Measurements from ENCODE around the gene CDHR4.
"Not testable (repeated sequence)": the region's sequence is repeated elsewhere in the genome, so short reads cannot be mapped to it uniquely, and the experiment has no call there.

CDHR4 gene

GRCh38 chr3:49759226-49759625 is 40.4 kb downstream of the CDHR4 start:
- H3K4me1 ChIP-seq (ENCODE audit: control insufficient read depth, insufficient read depth, low read length), result no peaks in the 10 kb centered on the region
- no peak overlapping the region for H3K27ac ChIP-seq (ENCODE audit: insufficient read depth, low read depth, low read length, poor library complexity, severe bottlenecking)
- H3K36me3 ChIP-seq (ENCODE audit: control insufficient read depth, insufficient read depth, low read length), result no peaks in the 10 kb centered on the region
- WGBS, 2 experiments, result 83 to 100% methylated on average over 1 of the region's 1 CpG
- H3K9me3 ChIP-seq (ENCODE audit: control insufficient read depth, low read length), result no peaks in the 10 kb centered on the region
- H3K4me3 ChIP-seq (ENCODE audit: insufficient read depth, low read depth, low read length), result no peak overlapping the region
- no peaks in the 10 kb centered on the region for H3K27me3 ChIP-seq (ENCODE audit: control insufficient read depth, insufficient read depth, low read length, poor library complexity, severe bottlenecking)

DNA sequence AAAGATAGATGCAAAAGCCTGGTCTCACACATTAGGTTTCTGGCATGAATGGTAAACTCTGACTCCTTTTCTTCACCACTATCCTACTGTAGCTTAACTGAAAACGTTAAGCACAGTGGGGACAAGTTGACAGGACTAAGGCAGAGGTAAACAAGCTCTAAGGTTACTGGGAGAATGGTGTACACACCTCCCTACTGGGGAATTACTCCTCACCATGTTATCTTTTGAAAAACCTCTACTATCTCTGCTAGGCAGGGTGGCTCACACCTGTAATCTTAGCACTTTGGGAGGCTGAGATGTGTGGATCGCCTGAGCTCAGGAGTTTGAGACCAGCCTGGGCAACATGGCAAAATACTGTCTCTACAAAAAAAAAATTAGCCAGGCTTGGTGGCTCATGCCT is 42.5 kb downstream of the CDHR4 start:
- WGBS, 2 experiments, result 75 to 92% methylated on average over 2 of the region's 2 CpGs
- Histone ChIP-seq H3K27ac (ENCODE audit: insufficient read depth, low read depth, low read length, poor library complexity, severe bottlenecking) (no peak overlapping the region), H3K27me3 (ENCODE audit: control insufficient read depth, insufficient read depth, low read length, poor library complexity, severe bottlenecking) (no peaks in the 10 kb centered on the region), H3K9me3 (ENCODE audit: control insufficient read depth, low read length) (no peaks in the 10 kb centered on the region), H3K4me3 (ENCODE audit: insufficient read depth, low read depth, low read length) (no peak overlapping the region), H3K4me1 (ENCODE audit: control insufficient read depth, insufficient read depth, low read length) (no peaks in the 10 kb centered on the region), H3K36me3 (ENCODE audit: control insufficient read depth, insufficient read depth, low read length) (no peaks in the 10 kb centered on the region)

DNA sequence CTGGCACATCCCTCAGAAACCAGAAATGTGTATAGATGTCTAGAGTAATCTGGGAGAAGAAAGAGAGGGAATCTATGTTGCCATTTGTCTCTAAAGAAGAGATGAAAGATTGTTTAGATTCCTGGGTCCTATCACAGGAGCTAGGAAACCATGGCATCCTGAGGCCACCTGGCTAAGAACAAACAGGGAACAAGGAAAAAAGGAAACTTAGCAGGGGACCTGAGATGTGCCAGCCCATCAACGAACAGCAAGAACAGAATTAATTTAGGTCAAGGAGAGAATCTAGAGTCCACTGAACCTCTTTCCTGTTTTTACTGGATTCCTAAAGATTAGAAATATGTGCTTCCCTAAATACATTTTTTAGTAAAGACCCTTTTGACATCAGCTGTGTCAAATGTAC is 43.6 kb downstream of the CDHR4 start:
- no peaks in the 10 kb centered on the region for H3K27me3 ChIP-seq (ENCODE audit: control insufficient read depth, insufficient read depth, low read length, poor library complexity, severe bottlenecking)
- WGBS, 2 experiments, result 65 to 68% methylated on average over 1 of the region's 1 CpG
- H3K9me3 ChIP-seq (ENCODE audit: control insufficient read depth, low read length), result no peaks in the 10 kb centered on the region
- H3K36me3 ChIP-seq (ENCODE audit: control insufficient read depth, insufficient read depth, low read length), result no peaks in the 10 kb centered on the region
- no peak overlapping the region for H3K4me3 ChIP-seq (ENCODE audit: insufficient read depth, low read depth, low read length)
- H3K4me1 ChIP-seq (ENCODE audit: control insufficient read depth, insufficient read depth, low read length), result no peaks in the 10 kb centered on the region
- H3K27ac ChIP-seq (ENCODE audit: insufficient read depth, low read depth, low read length, poor library complexity, severe bottlenecking), result no peak overlapping the region

GRCh38 chr3:49754536-49754935 is 45.1 kb downstream of the CDHR4 start:
- H3K36me3 ChIP-seq (ENCODE audit: control insufficient read depth, insufficient read depth, low read length), result no peaks in the 10 kb centered on the region
- H3K27me3 ChIP-seq (ENCODE audit: control insufficient read depth, insufficient read depth, low read length, poor library complexity, severe bottlenecking), result no peaks in the 10 kb centered on the region
- no peaks in the 10 kb centered on the region for H3K9me3 ChIP-seq (ENCODE audit: control insufficient read depth, low read length)
- 96 to 100% methylated on average over 1 of the region's 1 CpG for WGBS, 2 experiments
- no peak overlapping the region for H3K4me3 ChIP-seq (ENCODE audit: insufficient read depth, low read depth, low read length)
- H3K27ac ChIP-seq (ENCODE audit: insufficient read depth, low read depth, low read length, poor library complexity, severe bottlenecking), result no peak overlapping the region
- no peaks in the 10 kb centered on the region for H3K4me1 ChIP-seq (ENCODE audit: control insufficient read depth, insufficient read depth, low read length)

DNA sequence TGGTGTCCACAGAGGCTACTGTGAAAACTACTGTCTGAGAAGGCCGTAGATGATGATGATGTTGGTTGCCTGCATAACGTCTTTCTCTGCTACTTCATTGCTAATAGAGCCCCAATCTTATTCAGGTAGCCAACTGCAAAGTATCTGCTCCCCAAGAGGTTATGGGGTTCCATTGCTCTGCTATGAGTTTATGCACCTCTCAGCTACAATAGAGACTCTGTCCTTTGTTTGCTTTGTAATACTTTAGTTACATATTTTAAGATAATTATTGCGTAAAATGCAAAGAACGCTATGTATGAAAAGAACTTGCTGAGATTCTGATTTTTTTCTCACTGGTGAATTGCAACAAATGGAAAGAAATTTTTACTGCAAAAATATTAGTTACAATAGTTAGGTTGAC is 48.2 kb downstream of the CDHR4 start:
- no peak overlapping the region for H3K4me3 ChIP-seq (ENCODE audit: insufficient read depth, low read depth, low read length)
- H3K27ac ChIP-seq (ENCODE audit: insufficient read depth, low read depth, low read length, poor library complexity, severe bottlenecking), result no peak overlapping the region
- H3K36me3 ChIP-seq (ENCODE audit: control insufficient read depth, insufficient read depth, low read length), result no peaks in the 10 kb centered on the region
- 93 to 97% methylated on average over 4 of the region's 4 CpGs for WGBS, 2 experiments
- H3K27me3 ChIP-seq (ENCODE audit: control insufficient read depth, insufficient read depth, low read length, poor library complexity, severe bottlenecking), result no peaks in the 10 kb centered on the region
- H3K9me3 ChIP-seq (ENCODE audit: control insufficient read depth, low read length), result no peaks in the 10 kb centered on the region
- no peaks in the 10 kb centered on the region for H3K4me1 ChIP-seq (ENCODE audit: control insufficient read depth, insufficient read depth, low read length)

- 97 to 98% methylated on average over 4 of the region's 4 CpGs for WGBS, 2 experiments
Measured at GRCh38 chr3:49750056-49750455, 49.6 kb downstream of the CDHR4 start.

GRCh38 chr3:49748874-49749273 is 50.8 kb downstream of the CDHR4 start:
- H3K9me3 ChIP-seq (ENCODE audit: control insufficient read depth, low read length); H3K36me3 ChIP-seq (ENCODE audit: control insufficient read depth, insufficient read depth, low read length); H3K27me3 ChIP-seq (ENCODE audit: control insufficient read depth, insufficient read depth, low read length, poor library complexity, severe bottlenecking); H3K4me3 ChIP-seq (ENCODE audit: insufficient read depth, low read depth, low read length); H3K27ac ChIP-seq (ENCODE audit: insufficient read depth, low read depth, low read length, poor library complexity, severe bottlenecking); H3K4me1 ChIP-seq (ENCODE audit: control insufficient read depth, insufficient read depth, low read length): not testable (repeated sequence)
- 90 to 91% methylated on average over 5 of the region's 5 CpGs for WGBS, 2 experiments

More at GRCh38 chr3:49750056-49750455, 49.6 kb downstream of the CDHR4 start:
- no peaks in the 10 kb centered on the region for H3K4me1 ChIP-seq (ENCODE audit: control insufficient read depth, insufficient read depth, low read length)
- no peaks in the 10 kb centered on the region for H3K9me3 ChIP-seq (ENCODE audit: control insufficient read depth, low read length)
- H3K27me3 ChIP-seq (ENCODE audit: control insufficient read depth, insufficient read depth, low read length, poor library complexity, severe bottlenecking), result no peaks in the 10 kb centered on the region
- H3K27ac ChIP-seq (ENCODE audit: insufficient read depth, low read depth, low read length, poor library complexity, severe bottlenecking), result no peak overlapping the region
- no peak overlapping the region for H3K4me3 ChIP-seq (ENCODE audit: insufficient read depth, low read depth, low read length)
- no peaks in the 10 kb centered on the region for H3K36me3 ChIP-seq (ENCODE audit: control insufficient read depth, insufficient read depth, low read length)

GRCh38 chr3:49747792-49748480 is 51.7 kb downstream of the CDHR4 start:
- Histone ChIP-seq H3K27ac (ENCODE audit: insufficient read depth, low read depth, low read length, poor library complexity, severe bottlenecking) (peak overlapping the region; percentile 54), H3K36me3 (ENCODE audit: control insufficient read depth, insufficient read depth, low read length) (no peaks in the 10 kb centered on the region), H3K27me3 (ENCODE audit: control insufficient read depth, insufficient read depth, low read length, poor library complexity, severe bottlenecking) (no peaks in the 10 kb centered on the region), H3K4me3 (ENCODE audit: insufficient read depth, low read depth, low read length) (no peak overlapping the region), H3K4me1 (ENCODE audit: control insufficient read depth, insufficient read depth, low read length) (no peaks in the 10 kb centered on the region), H3K9me3 (ENCODE audit: control insufficient read depth, low read length) (no peaks in the 10 kb centered on the region)
- WGBS, 2 experiments, result 95% methylated on average over 13 of the region's 13 CpGs

DNA sequence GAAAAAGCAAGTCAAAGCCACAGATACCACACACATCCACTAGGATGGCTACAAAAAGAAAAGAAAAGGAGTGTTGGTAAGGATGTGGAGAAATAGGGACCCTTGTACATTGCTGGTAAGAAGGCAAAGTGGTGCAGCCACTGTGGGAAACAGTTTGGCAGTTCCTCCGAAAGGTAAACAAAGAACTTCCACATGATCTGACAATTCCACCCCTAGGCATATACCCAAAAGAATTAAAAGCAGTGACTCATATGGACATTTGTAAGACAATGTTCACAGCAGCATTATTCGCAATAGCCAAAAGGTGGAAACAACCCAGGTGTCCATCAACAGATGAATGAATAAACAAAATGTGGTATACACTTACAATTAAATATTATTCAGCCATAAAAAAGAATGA is 53.7 kb downstream of the CDHR4 start:
- Histone ChIP-seq H3K27me3 (ENCODE audit: control insufficient read depth, insufficient read depth, low read length, poor library complexity, severe bottlenecking) (no peaks in the 10 kb centered on the region), H3K4me1 (ENCODE audit: control insufficient read depth, insufficient read depth, low read length) (no peaks in the 10 kb centered on the region), H3K36me3 (ENCODE audit: control insufficient read depth, insufficient read depth, low read length) (no peaks in the 10 kb centered on the region), H3K9me3 (ENCODE audit: control insufficient read depth, low read length) (no peaks in the 10 kb centered on the region), H3K27ac (ENCODE audit: insufficient read depth, low read depth, low read length, poor library complexity, severe bottlenecking) (no peak overlapping the region), H3K4me3 (ENCODE audit: insufficient read depth, low read depth, low read length) (no peak overlapping the region)
- 83 to 98% methylated on average over 1 to 2 of the region's 2 CpGs for WGBS, 2 experiments

Data from ectodermal cell (in vitro differentiated cells).